Activated CD4-positive, alpha-beta T cell treated with anti-CD3 and anti-CD28 coated beads, Interleukin-2, amount 50 U/mL, for 24 hours (primary cell): Measurements from ENCODE around the gene CARD10.

Source experiments
- DNase-seq, 2 donors: peaks; one replicate each; pipeline ENCODE4 v3.0.0-alpha.2; 2020; ENCODE audit warnings: low read depth in 1 of 2, low spot score in 1 of 2

The CARD10 gene, protein sequence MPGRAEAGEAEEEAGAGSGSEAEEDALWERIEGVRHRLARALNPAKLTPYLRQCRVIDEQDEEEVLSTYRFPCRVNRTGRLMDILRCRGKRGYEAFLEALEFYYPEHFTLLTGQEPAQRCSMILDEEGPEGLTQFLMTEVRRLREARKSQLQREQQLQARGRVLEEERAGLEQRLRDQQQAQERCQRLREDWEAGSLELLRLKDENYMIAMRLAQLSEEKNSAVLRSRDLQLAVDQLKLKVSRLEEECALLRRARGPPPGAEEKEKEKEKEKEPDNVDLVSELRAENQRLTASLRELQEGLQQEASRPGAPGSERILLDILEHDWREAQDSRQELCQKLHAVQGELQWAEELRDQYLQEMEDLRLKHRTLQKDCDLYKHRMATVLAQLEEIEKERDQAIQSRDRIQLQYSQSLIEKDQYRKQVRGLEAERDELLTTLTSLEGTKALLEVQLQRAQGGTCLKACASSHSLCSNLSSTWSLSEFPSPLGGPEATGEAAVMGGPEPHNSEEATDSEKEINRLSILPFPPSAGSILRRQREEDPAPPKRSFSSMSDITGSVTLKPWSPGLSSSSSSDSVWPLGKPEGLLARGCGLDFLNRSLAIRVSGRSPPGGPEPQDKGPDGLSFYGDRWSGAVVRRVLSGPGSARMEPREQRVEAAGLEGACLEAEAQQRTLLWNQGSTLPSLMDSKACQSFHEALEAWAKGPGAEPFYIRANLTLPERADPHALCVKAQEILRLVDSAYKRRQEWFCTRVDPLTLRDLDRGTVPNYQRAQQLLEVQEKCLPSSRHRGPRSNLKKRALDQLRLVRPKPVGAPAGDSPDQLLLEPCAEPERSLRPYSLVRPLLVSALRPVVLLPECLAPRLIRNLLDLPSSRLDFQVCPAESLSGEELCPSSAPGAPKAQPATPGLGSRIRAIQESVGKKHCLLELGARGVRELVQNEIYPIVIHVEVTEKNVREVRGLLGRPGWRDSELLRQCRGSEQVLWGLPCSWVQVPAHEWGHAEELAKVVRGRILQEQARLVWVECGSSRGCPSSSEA

DNA sequence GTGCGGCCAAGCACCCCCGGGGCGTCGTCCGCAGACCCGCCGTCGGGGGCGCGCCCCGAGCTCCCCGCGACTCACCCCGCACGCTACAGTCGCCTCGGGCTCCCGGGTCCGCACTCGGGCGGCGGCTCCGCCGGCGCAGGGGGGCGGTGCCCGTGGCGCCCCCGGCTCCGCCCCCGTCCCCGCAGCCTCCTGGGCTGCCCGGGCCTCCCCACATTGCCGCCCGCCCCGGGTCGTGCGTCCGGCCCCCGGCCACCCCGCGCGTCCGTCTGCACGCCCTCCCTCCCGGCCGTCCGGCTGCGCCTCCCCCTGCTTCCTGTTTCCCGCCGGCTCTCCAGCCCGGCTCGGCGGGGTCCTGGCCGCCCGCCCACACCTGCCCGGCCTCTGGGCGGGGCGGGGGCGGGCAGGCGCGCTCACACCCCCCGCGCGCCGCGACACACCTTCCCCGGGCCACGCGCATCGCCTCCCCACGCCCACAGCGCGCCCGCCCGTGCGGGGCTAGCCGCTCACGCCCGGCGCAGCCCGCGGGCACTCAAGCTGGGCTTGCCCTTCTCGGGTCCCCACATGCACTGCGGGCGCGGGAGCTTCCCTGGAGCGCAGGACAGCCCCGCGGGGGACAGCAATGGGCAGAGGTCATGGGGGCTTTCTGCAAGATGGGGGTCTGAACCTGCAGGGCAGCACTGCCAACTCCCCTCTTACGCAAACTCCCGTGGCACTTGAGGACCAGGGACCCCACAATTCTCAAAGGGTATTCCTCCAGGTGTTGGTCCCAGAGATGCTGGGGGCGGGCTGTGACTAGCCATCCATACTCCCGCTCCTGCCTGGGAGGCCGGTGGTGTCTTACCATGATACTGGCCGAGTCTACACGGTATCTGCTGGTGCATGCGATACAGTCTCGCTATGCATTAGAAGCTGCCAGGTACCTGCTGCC is at the start of gene CARD10:
Gene CARD10 (minus strand): TSS at position 148 of the 928 bp plus-strand sequence. CDS start 215 bp downstream, outside the sequence.
- DNase-seq, result no peak

DNA sequence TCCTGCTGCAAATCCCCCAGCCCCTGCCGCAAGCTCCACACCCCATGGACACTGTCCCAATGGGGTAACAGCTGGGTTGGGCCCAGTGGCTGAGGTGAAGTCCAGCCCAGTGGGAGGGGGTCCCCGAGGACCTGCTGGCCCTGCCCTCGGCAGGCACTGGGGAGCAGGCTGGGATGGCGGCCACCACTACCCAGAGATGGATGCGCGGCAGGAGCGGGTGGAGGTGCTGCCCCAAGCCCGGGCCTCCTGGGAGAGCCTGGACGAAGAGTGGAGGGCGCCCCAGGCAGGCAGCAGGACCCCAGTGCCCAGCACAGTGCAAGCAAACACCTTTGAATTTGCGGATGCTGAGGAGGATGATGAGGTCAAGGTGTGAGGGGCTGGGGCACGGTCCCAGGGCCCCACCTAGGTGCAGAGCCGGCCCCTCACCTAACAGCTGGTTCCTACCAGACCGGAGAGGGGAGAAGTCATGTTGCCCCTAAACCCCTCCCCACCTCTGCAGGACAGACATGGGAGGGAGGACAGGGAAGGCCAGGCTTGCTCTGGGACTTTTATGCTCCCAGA is 49.3 kb upstream of the CARD10 start:
- no peak for DNase-seq

DNA sequence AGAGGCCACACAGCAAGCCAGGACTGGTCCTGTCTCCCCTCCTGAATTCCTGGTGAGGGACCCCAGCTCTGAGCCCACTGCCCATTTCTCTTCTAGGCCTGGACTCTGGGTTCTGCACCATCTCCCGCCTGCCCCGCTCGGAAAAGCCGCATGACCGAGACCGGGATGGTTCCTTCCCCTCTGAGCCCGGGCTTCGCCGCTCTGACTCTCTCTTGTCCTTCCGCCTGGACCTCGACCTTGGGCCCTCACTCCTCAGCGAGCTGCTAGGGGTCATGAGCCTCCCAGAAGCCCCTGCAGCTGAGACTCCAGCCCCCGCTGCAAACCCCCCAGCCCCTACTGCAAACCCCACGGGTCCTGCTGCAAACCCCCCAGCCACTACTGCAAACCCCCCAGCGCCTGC is 48.8 kb upstream of the CARD10 start:
- DNase-seq, result no peak

DNA sequence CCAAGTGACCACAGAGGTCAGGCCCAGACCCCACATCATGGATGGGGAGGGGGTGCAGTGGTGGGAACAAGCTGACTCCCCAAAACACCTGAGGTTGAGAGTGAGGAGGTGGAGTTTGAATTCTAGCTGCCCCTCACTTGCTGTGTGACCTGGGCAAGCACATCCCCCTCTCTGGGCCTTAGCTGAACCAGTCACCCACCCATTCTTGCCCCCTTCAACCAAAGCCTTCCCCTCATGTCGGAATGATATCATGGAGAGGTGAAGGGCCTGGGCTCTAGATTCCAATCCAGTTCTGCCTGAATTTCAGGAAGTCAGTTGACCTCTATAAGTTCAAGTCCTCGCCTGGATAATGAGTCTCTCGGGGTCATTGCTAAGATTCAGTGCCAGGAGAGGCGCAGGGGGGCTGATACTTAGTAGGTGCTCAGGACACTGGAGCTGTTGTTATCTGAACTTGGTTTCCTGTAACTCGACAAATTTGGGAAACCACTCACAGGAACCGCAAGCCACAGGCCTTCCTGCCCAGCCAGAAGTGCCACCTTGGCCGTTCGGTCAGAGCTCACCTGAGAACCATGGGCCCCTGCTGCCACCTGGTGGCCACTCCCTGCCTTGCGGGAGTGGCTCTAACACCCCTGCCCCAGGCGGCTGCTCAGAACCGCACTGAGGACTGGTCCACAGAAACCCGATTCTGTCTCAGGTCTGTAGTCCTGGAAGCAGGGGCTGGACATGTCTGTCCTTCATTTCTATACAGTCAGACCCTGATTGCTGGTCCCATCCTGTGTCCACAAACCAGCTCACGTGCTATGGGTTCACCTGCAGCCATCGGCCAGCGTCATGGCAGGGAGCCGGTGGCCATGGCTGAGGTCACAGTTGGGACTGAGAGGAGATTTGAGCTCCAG is 47.9 kb upstream of the CARD10 start:
- peak; percentile 83 for DNase-seq

DNA sequence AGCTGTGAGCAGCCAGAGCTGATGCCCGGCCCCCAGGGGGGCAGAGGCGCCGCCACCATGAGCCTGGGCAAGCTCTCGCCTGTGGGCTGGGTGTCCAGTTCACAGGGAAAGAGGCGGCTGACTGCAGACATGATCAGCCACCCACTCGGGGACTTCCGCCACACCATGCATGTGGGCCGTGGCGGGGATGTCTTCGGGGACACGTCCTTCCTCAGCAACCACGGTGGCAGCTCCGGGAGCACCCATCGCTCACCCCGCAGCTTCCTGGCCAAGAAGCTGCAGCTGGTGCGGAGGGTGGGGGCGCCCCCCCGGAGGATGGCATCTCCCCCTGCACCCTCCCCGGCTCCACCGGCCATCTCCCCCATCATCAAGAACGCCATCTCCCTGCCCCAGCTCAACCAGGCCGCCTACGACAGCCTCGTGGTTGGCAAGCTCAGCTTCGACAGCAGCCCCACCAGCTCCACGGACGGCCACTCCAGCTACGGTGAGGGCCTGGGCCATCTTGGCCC is 47.2 kb upstream of the CARD10 start:
- no peak for DNase-seq

DNA sequence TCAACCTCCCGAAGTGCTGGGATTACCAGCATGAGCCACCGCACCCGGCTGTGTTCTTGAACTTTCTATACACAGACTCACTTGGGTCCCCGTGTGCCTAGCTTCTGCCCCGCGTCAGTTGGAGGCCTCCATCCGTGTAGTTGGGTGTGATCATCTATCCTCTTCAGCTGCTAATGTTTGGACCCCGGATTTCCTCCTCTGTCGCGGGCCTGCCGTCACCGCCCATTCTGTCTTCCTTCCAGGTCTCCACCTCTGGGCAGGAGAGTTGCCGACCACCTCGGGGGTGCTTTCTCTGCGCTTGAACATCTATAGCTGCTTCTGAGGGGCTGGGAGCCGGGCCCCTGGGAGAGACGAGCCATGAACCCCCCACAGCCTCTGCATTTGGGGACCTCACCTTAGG is 46.6 kb upstream of the CARD10 start:
- DNase-seq, result no peak

DNA sequence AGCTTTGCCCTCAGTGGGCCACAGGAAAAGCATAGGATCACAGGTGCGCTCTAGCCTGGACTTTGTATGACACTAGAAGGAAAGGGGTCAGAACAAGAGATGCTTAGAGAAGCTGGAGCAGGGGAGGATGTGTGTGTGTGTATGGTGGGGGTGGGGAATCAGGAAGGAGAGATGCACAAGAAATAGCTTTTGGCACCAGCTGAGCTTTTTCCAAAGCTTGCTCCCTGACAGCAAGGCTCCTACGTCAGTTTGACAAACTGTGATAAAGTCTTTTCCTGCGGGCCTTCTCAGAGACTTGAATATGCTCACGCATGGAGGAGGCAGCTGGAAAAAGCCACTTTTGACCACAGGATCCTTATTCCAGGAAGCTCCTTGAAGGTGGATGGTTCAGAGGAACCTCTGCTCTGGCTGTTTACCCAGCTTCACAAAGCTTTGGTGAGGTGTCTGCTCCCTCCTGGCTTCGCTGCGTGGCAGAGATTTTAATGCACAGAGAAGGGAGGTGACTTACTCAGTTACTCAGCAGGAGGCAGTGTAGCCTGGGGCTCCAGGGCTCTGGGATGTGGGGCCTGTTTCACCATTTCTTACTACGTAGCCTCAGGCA is 45.0 kb upstream of the CARD10 start:
- no peak for DNase-seq

DNA sequence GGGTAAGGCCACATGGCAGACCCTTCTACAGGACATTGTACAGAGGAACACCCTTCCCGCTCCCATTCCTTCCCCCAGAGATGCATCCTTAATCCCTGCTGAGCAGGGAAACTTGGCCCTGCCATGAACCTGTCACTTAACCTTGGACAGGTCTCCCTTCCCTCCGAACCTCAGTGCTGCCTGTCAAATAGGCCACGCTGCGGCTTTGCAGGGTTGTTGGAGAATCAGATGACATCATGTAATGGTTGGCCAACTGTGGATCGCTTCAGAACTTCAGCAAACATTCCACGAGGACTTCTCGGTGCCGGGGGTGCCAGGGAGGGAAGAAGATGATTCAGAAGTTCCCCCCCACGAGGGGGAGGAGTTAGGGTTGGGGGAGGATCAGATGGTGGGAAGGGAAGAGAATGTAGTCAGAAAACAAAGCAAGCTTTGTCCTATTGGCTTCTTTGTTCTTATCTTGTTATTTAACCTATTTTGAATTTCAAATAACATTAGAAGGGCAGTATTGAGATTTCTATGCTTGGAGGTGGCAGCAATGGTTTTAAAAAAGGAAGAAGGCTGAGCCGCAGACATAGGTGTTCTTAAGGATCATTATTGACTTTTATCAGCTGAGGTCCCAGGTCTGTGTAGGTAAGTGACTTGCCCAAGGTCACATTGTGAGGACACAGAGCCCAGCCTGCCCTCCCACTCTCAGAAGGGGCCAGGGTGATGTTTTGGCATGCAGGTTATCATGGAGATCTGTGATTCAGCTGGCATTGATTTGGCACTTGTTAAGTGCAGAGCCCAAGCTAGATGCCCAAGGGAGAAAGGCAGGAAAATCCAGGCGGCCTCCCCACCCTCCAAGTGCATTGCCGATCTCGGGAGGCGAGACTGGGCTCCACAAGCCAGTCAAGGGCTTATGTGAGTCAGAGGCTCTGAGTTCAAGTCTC is 44.2 kb upstream of the CARD10 start:
- DNase-seq, result no peak

DNA sequence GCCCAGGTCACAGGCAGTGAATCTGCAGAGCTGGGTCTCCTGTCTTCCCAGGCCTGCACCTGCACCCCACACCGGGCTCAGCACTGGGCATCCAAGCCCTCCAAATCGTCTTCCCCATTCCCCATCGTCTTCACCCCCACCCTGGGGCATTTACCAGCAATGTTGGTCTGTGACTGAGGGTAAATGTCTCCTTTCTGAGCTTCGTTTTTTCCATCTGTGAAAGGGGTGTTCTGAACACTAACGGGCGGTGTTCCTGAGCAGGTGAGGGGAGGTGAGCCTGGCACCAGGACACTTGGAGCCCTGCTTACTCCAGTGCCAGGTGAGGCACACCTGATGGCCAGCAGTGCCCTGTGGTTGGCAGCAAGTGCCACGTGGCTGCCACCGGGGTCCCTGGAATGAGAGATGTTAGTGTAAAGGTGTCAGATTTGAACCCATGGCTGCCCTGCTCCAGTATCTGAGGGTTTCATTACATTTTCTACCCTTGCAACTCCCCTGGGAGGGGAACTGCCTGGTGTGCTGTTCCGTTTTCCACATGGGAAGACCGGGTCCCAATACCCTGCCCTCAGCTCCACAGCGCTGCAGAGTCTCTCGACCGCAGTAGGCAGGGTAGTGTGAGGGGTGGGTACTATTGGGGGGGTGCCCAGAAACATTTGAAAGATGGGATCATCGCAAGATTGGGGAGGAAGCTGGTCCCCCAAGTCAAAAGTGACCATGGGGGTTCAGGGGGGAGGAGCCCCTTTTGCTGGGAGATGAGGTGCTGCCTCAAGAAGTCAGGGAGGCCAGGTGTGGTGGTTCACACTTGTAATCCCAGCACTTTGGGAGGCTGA is 43.0 kb upstream of the CARD10 start:
- no peak for DNase-seq

DNA sequence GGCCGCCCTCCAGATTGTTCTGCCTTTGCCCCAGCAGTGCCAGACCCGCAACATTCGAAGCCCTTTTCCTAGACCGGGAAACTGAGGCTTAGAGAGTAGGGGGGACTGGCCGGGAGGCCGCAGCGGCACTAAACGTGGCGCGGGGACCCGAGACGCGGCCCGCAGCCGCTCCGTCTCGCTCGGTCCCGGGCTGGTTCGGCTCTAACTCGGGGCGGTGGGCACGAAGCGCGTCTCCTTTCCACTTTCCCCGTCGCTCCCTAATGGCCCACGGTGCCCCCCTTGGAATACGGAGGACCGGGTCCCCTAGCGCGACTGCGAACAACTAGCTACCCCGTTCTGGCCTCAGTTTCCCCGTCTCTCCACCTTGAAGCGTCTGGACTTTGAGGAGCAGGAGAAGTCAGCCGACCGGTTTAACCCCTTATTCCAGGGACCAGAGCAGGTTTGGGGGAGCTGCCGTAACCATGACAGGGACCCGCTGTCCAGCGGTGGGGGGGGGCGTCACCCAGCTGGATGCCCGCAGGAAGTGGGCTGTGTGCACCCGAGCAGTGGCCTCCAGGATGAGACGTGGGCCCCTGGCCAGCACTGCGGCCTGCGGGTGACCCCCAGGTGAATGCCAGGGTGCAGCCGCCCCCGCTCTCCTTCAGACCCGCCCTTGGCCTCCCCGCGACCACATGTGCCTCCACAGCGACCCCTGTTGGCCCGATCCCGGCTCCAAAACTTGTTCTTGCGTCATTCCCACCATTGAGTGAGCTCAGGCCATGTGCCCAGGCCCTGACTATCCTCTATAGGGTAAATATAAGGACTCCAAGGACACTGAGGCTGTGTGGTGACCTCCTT is 42.2 kb upstream of the CARD10 start:
- DNase-seq, result peak; percentile 70 to 71

DNA sequence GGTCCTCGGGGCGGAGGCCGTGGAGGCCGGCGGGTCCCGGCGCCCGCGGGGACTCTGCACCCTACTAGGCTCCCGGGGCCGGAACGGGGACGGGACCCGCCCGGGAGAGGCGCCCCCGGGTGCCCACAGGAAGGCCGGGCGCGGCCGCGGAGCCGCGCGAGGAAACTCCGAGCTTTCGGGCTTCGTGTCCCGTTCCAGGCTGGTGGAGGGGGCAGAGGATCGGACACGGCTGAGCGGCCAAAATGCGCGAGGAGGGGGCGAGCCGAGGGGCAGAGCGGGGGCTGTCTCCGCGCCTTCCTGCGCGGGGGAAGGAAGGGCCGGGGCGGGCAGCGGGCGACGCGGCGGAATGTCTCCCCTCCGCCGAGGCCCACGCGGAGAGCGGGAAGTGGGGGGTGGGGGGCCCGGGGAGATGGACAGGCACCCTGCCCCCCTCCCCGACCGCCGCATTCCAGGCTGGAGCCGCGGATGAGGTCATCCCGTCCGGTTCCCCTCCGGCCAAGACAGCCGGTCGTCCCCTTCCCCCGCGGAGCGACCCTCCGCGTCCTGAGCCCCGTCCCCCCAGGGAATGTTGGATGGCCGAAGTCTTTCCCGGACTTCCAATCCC is 41.5 kb upstream of the CARD10 start:
- no peak for DNase-seq

DNA sequence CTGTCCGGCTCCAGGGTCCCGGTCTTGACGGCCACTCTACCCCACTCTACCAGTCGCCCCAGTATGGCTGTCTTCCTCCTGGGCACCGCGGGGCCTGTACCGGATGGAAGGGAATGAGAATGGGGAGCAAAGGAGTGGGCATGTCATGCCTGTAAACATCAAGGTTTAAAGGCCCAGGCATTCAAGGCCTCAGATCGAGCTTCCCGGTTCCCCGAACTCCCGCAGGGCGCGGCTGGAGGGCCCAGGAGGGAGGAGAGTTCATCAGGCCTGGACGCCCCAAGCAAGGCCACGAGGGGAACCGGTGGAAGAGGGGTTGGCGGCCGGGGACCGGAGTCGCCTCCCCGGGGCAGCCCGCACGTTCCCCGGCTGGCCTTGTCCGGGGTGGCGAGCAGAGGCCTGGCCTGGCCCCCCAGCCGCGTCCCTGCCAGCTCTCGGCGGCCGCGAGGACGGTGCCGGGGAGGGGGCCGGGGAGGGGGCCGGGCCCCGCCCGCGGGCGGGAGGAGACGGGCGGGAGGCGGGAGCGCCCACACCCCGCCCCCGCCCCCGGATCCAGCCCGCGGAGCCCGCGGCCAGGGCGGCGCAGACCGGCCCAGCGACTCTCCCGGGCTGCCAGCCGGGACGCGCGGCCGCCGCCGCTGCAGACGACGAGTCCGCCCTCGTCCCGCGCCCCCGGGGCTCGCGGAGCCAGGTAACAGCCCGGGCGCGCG is 40.8 kb upstream of the CARD10 start, which contains the start of gene CDC42EP1:
Gene CDC42EP1 (plus strand): TSS at position 580 of the 707 bp plus-strand sequence. CDS start 5,870 bp downstream, outside the sequence.
- DNase-seq, result no peak

DNA sequence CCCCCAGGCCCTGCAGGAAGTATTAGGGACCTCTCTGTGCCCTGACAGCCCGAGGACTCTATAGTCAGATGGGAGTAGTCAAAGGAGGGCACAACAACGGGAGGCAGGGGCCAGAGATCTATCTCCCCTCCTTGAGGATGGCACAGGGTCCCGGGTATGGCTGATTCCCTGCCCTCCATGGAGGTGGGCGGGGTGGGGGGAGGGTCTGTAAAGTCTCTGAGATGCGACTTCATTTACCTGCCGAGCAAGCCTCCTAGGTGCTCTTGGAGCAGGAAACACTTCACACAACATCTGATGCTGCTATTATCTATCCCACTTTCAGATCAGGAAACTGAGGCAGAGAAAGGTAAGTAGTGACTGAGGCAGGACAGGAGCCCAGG is 40.3 kb upstream of the CARD10 start:
- no peak for DNase-seq

DNA sequence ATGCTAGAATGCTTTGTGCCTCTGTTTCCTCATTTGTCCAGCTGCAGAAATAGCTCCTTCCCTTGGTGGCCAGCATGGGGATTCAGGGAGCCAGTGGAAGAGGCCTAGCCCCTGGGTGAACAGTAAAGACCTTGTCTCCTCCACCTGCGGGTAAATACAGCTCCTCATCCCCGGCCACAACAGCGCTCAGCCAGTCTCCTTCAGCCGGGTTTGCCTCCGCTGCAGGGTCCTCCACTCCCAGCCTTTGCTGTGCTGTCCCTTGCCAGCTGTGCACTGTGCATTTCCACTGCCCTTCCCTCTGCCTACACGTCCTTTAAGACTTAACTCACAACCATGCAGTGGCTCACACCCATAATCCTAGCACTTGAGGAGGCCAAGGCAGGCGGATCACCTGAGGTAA is 39.6 kb upstream of the CARD10 start:
- no peak for DNase-seq
